Measurements from ENCODE around the gene SOS1.
"Not testable (repeated sequence)": the region's sequence is repeated elsewhere in the genome, so short reads cannot be mapped to it uniquely, and the experiment has no call there.

Gene SOS1

DNA sequence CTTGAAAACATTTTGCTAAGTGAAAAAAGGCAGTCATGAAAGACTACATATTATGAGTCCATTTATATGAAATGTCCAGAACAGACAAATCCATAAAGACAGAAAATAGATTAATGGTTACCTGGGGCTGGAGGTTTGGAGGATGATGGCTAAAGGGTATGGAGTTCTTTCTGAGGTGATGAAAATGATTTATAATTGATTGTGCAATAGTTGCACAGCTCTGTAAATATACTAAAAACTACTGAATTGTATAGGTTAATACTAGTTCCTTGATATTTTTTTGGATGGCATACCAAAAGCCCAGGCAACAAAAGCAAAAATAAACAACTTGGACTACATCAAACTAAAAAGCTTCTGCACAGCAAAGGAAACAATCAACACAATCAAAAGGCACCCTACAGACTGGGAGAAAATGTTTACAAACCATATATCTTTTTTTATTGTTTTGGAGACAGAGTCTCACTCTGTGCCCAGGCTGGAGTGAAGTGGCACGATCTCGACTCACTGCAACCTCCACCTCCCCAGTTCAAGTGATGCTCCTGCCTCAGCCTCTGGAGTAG, 21.5 kb downstream of the SOS1 start:
- DNase-seq = no peak

DNA sequence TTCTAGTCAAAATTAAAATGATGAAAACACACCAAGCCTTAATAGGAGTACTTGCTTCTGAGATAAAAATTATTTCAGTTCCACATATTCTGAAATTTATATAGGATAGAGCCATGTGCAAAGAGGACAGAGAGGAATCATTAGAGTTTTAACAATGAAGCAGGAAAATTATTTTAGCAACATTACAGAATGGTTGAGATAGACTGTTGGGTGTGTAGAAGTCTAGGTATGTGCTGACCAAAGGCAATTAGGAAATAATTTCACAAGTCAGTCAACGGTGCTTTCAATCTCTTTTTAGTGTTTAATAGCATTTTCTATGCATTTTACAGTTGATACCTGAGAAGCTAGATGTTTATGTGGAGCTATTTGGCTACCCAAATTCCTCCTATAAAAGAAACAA, 25.2 kb downstream of the SOS1 start:
- DNase-seq = no peak

DNA sequence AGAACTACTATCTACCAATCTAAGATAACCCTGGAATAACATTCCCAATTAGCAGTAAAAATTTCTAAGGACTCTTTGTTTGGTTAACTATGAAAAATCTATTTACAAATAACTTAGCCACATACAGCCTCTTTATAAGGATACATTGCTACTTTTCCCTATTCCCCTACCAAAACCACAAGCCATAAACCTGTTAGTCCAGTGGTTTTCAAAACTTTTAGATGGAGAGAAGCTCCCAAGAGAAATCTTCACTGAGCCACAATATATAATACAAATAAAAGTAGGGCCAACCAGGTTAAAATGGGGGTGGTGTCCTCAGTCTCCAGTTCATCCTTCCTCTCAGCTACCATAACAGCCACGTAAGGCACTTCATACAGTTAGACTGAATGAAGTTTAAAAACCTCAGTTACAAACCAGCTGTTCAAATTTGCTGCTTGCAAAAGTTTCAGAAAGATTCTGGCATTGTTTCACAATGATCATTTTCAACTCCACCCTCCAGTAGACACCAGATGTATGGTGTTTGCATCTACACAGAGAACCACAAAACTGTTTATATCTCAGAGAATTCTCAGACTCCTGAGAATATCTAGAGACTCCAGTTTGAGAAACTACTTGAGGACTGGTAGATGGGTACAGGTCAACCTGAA, 26.0 kb downstream of the SOS1 start:
- DNase-seq = no peak

DNA sequence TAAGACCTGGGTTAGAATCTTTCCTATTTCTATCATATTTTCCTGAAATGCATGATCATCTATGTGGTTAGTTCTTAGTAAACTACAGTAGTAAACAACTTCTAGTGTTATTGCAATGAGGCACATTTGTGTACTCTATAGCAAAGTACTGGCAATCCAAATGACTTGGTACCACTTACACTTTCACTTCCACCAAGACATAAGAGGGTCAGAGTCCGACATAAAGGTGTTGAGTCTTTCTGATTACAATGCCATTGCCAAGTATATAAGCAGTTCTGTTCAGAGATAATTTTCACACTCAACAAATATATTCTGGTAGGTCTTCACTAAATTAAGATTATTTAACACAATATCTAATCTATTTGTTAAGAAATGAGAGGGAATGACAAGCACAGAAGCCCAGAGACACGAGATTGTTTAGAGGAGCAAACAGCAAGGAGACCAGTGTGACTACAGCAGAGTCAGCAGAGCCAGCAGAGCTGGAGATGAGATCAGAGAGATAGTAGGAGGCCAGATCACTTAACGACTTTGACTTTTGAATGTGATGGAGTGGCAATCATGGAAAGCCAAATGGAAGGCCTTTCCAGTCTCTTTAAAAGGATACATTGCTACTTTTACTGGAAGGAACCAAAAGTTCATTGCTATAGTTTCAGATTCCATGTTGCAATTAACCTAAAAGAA, 27.5 kb downstream of the SOS1 start:
- no peak for DNase-seq

DNA sequence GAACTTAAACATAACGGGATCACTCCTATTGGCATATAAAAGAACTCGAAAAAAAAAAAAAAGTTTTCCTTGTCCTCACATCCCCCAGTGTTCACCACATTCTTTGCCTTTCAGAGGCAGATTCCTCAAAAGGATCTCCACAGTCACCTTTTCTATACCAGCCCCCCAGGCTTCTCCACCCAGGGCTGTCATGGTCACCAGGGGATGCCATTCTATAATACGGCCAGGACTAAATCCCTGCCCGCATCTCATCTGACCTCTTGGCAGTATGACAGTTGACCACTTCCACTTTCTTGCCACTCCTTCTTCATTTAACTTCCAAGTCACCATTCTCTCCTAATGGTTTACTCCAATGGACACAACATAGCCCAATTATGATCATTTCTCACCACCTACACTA, 29.3 kb downstream of the SOS1 start:
- DNase-seq = no peak

DNA sequence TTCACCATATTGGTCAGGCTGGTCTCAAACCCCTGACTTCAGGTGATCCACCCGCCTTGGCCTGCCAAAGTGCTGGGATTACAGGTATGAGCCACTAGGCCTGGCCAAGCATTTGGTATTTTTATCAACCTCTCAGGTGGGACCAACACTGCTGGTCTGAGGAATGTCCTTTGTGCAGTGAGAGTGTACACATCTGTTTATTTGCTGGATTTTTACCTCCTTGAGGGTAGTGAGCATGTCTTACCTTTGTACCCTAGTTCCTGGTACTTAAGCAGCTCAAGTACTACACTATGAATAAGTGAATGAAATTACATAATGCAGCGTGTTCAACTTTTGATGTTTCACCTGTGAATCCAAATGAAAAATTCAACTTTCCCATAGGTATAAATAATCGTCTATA, 29.8 kb downstream of the SOS1 start:
- no peak for DNase-seq

DNA sequence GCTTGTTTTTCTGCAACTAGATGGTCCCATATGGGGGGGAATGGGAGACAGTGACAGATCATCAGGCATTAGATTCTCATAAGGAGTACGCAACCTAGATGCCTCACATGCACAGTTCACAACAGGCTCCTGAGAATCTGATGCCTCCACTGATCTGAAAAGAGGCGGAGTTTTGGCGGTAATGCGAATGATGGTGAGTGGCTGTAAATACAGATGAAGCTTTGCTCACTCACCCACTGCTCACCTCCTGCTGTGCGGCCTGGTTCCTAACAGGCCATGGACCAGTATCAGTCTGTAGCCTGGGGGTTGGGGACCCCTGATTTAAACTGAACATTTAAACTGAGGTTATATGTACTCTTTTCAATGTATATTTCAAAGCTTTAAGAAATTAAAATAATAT, 40.7 kb downstream of the SOS1 start:
- no peak for DNase-seq

DNA sequence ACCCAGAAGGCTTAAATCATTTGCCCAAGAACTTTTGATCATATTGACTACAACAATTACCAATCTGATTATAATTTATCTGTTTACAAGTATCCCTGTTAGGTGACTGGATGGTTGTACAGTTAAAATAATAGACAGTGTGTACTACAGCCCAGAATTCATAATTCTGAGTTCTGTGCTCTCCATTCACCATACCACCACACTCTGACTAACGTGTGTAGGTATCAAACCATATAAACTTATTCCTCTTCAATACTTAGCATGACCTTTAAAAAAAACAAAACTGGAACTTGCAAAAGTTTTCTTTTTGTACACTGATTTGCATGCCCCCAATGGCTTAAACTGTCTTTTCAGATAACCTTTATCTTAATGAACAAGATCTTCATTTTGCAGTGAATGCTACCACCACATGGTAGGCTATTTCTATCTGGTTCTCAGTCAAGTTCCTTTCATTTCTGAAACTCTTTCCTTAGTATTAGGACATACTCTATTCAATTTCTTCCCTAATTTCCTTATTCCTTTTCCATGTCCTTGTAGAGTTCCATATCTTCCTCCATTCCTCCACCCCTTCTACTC, 50.9 kb downstream of the SOS1 start:
- no peak for DNase-seq

DNA sequence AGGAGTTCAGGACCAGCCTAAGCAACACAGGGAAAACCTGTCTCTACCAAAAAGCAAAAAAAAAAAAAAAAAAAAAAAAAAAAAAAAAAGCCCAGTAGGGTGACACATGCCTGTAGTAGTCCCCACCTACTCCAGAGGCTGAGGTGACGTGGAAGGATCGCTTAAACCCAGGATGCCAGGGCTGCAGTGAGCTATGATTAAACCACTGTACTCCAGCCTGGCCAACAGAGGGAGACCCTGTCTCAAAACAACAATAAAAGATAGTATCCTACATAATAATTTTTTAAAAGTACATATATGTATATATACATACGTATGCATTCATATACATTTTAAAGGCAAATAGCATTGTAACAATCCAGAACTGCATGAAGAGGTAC, 51.7 kb downstream of the SOS1 start:
- DNase-seq = peak; percentile 70

DNA sequence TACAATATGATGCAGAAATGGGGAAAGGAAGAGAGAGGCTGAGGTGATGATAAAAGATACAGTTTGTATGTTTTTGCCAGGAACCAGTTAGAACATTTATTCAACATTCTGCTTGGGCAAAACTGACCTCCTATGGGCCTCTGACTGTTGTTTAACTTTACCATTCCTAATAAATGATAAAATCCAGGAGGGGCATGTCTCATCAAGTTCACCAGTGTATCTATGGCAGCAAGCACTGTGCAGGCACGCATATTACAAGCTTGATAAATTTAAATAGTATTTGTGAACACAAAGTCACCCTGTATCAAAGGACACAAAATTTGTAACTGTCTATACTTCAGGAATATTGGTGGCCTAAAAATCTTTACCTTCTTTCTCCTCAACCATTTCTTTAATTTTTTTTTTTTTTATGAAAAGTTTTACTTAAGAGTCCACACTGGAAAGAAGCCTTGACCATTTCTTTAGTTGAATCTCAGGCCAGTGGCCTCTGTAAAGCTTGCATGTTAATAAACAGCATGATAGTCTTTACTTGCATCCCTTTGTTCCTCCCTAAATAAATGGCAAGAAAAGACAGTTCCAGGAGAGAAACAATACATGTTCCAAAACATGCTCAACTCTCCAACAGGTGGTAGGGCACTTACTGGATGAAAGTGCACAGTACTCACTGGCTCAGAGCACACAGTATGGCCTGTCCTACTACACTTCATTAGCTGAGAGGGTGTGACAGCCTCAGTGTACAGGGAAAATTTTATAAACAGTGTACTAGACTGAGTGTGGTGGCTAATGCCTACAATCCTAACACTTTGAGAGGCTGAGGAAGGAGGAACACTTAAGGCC, 52.3 kb downstream of the SOS1 start:
- no peak for DNase-seq

DNA sequence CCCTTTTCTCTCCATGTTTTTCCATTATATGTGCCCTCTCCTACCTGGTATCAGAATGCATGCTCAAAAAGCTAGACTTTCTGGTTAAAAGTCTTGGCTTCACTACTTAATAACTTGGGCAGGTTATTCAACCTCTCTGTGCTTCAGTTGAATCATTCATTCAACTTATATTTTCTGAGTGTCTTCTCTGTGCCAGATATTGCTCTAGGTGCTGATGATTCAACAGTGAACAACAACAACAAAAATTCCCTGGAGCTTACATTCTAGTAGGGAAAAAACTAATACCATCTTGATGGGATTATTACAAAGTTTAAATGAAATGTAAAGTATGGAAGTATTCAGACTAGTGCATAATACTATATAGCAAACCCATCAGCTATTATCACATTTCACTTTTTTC, 55.2 kb downstream of the SOS1 start:
- no peak for DNase-seq

DNA sequence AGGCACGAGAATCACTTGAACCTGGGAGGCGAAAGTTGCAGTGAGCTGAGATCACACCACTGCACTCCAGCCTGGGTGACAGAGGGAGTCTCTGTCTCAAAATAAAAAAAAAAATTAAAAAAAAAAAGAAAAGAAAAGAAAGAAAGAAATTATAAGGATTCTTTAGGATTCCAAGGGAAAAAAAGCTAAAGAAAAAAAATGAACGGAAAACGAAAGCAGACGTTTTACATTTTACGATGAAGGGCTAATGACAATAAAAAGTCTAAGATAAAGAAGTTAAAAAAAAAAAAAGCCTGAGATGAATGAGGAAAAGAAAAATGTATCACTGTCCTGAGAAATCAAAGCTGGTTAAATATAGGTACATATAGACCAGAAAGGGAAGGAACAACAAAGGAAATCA, 58.5 kb downstream of the SOS1 start:
- DNase-seq = no peak

DNA sequence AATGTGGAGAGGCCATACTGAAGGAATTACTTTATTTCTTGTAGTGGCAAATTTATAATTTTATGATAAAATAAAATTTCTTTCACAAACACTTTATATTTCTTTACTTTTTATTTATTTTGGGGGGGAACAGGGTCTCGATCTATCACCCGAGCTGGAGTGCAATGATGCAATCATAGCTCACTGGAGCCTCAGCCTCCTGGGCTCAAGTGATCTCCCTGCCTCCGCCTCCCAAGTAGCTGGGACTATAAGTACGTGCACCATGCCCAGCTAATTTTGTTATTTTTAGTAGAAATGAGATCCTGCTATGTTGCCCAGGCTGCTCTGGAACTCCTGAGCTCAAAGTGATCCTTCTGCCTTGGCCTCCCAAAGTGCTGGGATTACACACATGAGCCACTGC, 59.6 kb downstream of the SOS1 start:
- no peak for DNase-seq

DNA sequence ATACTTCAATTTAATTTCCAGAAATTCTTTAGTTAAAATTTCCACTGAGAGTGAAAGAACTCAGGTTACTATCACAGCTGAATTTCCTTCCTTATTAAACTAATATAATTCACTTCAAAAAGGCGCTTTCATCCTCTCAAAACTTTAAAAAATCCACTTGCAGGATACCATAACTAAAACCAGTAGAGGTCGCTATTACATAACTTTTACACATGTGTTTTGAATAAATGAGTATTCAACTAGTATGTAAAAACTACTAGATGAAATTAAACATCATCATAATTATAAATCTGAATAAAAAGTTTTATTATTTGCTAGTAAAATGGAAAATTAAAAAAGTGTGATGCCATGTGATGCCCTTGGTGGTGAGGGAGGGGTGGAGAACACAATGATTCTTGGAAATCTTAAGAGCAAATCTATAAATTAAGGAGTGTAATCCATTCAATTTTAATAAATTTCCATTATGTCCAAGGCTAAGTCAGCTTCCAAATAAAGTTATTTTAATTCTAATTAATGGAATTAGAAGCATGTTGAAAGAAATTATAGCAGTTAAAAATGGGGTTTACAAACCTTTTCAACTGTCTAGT, 61.4 kb downstream of the SOS1 start:
- no peak for DNase-seq

DNA sequence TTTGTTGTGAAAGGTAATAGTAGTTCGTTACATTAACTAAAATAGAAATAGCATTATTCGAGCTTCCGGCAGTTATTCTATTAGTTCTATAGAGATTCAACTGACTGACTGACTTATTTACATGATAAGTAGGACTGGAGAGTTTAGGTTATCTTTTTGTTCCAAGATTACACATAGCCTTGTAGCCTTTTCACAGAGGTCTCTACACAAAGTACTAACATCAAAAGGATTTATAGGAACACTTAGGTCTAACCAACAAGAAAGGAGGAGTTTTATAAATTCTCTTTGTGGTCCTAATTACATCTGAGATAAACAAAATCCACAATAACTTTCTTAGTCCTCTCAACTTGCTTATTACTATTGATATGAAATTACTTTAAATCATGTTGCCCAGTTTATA, 62.8 kb downstream of the SOS1 start:
- DNase-seq = no peak

DNA sequence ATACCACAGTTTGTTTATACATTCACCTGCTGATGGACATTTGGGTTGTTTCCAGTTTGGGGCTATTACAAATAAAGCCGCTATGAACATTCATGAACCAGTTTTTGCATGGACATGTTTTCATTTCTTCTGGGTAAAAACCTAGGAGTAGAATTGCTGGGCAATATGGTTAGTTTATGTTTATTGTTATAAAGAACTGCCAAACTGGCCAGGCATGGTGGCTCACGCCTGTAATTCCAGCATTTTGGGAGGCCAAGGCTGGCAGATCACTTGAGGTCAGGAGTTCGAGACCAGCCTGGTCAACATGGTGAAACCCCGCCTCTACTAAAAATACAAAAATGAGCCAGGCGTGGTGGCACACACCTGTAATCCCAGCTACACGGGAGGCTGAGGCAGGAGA, 68.2 kb downstream of the SOS1 start:
- DNase-seq = not testable (repeated sequence)

DNA sequence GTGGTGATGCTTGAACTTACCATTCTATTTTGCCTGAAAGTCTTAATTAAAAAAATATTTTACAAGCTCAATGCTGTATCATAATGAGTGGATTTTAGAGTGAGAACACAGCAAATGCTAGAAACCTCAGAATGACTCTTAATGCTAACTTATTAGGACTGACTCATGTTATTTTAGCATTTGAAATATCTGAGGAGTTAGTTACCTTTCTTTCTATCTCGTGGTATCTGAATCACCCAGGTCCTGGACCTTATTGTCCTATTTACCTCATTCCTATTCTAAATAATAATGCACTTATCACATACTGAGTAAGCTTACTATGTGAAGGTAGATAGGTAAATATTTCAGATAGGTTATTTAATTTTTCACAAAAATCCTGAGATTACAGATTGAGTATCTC, 70.7 kb downstream of the SOS1 start:
- no peak for DNase-seq

DNA sequence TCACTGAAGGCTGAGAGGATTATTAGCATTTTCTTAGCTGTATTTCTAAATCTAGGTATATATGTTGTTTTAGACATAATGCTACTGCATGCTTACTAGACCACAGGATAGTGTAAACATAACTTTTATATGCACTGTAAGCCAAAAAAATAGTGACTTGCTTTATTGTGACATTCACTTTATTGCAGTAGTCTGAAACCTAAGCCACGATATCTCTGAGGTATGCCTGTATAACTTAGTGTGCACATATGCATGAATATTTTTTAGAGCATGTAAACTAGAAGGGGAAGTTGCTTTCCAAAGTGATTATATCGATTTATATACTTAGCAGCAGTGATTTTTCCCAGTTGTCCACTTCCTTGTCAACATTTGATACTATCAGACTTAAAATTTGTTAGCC, 81.8 kb downstream of the SOS1 start:
- DNase-seq = no peak

DNA sequence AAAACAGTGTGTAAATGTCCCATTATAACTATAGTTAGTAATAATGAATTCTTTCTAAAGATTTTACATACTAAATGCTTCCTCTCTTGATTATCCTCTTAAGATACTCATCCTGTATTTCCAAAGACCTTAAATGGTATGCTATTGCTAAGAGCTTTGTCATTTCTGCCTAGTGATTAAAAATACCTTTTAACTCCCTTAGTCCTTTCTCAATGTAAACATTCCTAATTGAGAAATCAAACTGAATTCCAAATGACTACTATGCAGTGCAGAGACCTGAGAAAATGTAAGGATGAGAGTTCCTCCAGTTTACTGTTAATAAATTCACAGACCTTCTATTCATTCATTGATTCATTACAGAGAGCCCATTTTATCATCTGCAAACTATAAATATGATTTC, 86.9 kb downstream of the SOS1 start:
- no peak for DNase-seq

DNA sequence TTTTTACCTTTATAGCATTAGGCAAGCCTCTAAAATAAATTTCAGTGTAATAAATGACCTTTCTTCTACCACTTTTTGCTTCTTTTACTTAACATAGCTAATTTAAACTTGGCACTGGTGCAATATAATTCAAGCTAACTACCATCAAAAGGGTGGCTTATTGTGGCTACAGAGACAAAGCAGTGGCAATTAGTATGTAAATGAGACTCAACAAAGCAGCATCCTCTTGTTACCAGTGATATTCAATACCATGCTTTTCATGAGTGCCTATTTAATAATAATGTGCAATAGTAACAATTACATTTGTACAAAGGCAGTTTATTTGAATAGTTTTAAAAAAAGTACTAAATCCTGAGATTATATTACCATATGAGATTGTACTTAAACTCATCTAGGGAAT, 93.4 kb downstream of the SOS1 start:
- no peak for DNase-seq

DNA sequence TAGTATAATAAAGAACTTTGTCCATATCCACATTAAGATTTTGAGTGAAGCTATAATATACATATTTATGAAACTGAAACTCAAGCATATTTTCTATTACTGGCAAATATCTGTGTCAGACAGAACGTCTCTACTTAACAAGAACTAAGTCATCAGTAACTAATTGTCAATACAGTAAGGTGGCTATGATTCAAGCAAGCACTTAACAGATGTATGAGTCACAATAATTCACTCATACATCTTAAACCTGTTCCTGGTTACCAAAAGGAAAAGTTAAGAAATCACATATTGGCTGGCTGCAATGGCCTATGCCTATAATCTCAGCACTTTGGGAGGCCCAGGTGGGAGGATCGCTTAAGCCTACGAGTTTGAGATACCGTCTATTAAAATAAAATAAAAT, 96.0 kb downstream of the SOS1 start:
- no peak for DNase-seq

DNA sequence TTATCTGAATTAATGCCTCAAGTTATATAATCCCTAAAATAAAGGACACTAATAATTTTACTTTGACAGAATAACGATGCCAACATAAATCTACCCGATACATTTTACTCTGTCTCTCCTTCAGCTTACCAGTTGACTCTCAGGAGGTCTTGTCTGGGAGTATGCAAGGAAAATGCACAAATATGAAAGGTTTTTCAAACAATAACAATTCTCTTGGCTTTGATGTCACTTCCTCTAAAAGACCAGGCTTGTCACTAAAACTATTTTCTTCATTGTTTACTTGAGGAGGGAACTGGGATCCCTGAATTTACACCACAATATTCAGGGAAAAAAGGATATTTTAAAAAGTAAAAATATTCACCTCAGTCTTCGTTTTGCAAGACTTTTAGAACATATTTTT, 97.2 kb downstream of the SOS1 start:
- DNase-seq = no peak

DNA sequence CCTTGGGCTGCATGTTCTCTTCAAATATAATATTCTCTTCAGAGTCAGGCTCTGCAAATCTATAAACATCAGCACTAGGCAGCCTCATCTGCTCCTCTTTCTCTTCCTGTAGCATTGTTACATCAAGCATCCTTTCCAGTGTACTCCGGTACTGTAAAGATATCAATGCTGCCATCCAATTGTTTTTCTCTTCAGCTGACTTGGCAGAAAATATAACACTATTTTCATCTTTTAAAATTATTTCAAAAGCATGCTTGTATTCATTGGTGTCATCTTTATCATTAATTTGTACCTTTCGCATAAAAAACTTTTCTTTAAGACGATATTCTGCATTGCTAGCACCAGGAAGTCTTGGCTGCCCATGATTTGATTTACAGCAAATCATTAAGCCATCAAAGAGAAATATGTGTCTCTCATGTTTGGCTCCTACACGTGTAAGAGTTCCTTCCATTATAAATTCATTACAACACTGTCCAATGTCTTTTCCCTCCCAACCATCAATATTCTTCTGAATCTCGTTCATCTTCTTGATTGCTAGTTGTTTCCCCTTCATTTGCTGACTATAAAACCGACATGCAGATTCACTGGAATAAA, 98.1 kb downstream of the SOS1 start:
- no peak for DNase-seq
